Activated CD4-positive, alpha-beta T cell treated with anti-CD3 and anti-CD28 coated beads for 1 hour (primary cell): ENCODE data around the gene SPACDR.
A peak's percentile ranks its signal among the peaks of the same experiment; 100 is the strongest.

Experiments
- DNase-seq: peaks from one replicate; pipeline ENCODE4 v3.0.0-alpha.2; 2020

SPACDR gene

DNA sequence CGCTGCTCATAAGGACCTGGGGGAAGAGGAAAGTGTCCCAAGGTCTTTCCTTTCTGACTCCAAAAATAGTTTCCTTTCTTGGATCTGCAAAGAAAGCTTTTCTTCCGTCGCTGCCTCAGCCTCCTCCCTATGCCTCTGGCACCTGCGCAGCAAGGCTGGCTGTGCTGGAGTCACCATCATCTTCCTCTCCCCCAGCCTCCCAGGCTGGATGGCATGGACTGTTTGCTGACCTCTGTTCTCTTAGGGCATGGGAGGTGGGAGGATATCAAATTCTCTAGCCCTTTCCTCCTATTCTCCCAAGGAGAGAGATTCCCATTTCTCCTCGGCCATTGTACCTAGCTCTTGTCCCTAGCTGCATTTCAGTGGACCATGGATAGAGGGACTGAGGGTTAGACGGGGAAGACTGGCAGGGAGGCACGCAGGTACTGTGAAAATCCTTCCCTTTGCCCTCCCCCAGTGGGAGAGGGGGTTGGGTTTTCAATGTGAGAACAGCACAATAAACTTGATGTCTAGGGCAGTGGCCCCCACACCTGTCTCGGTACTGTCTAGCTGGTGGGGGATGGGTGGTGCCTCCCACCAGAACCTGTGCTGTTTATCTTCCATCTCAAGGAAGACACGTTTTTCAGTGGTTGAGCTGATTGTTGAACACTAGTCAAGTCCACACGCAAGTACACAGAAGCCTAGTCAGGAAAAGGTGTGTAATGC is 30.3 kb downstream of the SPACDR start:
- no peak for DNase-seq

DNA sequence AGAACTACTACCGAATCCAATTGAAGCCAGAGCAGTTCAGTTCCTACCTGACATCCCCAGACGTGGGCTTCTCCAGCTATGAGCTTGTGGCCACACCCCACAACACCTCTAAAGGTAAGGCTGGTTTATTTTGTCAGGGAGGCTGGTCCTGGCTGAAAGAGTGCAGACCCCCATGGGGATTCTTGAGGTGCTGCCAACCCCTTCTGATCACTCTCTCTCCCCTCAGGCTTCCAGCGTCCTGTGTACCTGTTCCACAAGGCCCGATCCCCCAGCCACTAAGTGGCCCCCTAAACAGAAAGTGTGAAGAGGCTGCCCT is 30.8 kb downstream of the SPACDR start:
- DNase-seq, result no peak

DNA sequence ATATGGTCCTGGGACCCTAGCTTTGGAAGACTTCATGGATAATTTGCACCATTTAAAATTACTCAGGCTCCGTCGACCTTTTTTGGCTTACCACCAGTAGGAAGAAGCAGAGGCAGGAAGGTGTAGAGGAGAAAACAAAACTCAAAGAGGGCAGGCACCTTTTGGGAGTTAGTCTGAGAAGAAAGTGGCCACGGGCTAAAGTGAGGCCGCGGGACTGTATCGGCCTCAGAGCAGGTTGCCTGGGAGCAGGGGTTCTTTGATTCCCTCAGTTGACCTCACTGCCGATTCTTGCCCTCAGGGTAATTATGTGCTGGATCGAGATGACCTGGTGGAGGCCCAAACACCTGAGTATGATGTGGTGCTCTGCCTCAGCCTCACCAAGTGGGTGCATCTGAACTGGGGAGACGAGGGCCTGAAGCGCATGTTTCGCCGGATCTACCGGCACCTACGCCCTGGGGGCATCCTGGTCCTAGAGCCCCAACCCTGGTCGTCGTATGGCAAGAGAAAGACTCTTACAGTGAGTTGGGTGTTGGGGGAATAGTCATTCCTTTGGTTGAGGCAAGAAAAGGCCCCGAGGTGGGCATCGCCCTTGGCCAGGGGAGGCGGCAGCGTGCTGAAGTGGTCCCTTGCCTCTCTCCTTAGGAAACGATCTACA is 31.3 kb downstream of the SPACDR start:
- no peak for DNase-seq

DNA sequence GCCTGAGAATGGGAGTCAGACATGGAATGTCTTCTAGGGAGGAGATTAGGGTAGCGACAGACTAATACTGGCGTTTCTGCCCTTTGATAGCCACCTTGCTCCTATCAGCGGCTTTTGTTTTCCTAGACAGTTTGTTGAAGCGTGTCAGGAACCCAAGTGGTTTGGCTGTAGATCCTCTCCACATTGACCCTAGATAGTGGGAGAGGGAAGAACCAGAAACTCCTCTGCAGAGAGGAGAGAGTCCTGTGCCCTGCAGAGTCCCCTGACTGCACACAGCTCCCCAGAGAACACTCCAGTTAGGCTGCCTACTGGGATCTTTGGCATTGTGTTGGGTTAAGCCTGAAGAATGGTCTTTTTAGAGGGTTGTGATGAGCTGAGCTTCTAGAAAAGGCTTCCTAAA is 32.0 kb downstream of the SPACDR start:
- no peak for DNase-seq

DNA sequence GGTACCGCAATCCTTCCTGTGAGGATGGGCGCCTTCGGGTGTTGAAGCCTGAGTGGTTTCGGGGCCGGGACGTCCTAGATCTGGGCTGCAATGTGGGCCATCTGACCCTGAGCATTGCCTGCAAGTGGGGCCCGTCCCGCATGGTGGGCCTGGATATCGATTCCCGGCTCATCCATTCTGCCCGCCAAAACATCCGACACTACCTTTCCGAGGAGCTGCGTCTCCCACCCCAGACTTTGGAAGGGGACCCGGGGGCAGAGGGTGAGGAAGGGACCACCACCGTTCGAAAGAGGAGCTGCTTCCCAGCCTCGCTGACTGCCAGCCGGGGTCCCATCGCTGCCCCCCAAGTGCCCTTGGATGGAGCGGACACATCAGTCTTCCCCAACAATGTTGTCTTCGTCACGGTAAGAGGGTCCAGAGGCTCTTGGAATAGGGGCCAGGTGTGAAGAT is 32.7 kb downstream of the SPACDR start:
- no peak for DNase-seq

DNA sequence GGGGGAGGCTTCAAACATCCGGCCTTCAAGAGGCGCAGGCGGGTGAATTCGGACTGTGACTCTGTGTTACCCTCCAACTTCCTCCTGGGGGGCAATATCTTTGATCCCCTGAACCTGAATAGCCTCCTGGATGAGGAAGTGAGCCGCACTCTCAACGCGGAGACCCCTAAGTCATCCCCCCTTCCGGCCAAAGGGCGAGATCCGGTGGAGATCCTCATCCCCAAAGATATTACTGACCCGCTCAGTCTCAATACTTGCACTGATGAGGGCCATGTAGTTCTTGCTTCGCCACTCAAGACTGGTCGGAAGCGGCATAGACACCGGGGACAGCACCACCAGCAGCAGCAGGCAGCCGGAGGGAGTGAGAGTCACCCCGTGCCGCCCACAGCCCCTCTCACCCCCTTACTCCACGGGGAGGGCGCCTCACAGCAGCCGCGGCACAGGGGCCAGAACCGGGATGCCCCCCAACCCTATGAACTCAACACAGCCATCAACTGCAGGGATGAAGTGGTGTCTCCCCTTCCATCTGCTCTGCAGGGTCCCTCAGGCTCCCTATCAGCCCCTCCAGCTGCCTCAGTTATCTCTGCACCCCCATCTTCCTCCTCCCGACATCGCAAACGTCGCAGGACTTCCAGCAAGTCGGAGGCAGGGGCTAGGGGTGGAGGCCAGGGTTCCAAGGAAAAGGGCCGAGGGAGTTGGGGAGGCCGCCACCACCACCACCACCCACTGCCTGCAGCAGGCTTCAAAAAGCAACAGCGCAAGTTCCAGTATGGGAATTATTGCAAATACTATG is 33.4 kb downstream of the SPACDR start:
- DNase-seq, result no peak

DNA sequence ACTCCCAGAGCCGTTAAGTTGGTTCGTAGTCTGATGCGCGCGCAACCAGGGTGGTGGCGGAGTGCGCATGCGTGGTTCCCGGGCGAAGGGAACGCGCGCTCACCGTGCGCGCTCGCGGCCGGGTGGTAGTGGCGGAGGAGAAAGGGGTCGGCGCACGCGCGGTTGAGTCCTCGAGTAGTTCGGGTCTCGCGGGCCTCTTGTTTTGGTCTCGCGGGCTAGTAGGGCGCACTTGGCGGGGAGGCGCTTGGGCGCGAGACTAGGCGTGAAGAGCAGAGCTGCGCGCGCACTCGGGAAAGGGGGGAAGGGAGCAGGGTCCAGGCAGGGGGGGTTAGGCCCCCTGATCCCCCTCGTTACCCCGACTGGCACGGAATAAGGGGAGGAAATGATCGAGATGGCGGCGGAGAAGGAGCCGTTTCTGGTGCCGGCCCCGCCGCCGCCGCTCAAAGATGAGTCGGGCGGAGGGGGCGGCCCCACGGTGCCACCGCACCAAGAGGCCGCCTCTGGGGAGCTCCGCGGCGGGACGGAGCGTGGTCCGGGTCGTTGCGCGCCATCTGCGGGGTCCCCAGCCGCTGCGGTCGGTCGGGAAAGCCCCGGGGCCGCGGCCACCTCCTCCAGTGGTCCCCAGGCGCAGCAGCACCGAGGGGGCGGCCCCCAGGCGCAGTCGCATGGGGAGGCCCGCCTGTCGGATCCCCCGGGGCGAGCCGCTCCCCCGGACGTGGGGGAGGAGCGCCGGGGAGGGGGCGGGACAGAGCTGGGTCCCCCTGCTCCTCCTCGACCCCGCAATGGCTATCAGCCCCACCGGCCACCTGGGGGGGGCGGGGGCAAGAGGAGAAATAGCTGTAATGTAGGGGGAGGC is 34.2 kb downstream of the SPACDR start, which contains the start of gene MEPCE:
TSS of gene MEPCE (plus strand) at position 195 of the 856 bp plus-strand sequence. CDS start at position 383, 188 bp downstream.
- peak; percentile 96 for DNase-seq

DNA sequence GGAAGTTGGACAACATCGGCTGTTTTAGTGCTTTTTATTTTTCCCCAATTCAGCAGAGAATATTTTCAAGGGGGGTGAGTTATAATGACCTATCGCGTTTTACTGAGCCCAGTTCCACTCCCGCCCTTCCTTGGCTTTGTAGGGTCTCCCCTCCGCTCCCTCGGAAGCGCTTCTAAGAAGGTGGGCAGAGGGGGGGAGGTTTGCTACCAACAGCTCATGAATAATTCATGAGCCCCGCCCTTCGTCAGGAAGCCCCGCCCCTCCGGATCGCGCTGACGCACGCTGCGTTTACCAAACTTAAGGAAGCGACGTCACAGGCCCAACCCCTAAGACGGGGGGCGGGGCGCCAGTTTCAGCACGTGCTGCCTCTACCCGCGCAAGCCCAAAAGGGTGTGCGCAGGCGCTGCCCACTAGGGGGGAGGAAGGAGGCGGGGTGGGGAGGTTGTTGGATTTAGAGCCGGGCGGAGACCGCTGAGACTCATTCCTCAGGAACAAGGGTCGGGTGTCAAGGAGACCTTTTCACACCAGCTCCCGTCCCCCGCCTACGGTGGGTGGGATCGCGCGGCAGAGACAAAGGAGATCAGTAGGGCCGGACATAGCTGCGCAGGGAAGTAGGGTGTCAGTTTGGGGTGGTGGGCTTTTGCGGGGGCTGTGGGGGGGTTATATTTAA is 35.0 kb downstream of the SPACDR start:
- DNase-seq, result peak; percentile 100

DNA sequence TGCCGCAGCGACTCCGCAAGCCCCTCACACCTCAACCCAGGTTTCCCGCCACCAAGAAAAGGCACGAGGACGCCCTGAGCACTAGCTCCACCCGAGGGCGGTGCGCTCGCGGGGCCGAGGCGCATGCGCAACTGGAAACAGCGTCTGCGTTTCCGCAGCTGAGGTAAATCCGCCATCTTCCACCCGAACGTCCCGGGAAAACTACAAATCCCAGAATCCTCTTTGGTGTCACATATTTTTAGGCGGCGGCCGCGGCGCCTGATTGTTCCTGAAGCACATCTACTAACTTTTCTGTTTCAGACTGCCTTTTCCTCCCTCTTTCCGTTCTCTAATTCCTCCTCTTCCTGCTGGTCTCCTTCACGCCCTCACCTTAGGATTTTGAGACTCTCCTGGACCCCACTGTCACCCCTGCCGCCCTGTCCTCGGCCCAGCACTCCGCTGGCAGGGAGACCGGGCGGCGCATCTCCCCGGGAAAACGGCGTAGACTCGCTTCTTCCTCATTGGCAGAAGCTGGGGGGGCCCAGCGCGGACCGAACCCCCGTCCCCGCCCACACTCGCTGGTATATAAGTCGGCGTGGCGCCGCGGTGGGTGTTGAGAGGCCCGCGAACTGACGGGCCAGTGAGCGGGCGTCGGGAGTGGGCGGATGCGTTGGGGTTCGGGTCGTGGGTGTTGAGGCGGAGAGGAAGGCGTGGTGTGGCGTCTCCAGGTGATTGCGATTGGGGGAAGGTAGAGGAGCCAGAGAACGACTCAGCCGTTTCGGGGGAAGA is 35.7 kb downstream of the SPACDR start, which contains the start of gene ZCWPW1:
TSS of gene ZCWPW1 (minus strand) at position 505 of the 768 bp plus-strand sequence. CDS start 8,054 bp downstream, outside the sequence.
- peak; percentile 98 for DNase-seq

DNA sequence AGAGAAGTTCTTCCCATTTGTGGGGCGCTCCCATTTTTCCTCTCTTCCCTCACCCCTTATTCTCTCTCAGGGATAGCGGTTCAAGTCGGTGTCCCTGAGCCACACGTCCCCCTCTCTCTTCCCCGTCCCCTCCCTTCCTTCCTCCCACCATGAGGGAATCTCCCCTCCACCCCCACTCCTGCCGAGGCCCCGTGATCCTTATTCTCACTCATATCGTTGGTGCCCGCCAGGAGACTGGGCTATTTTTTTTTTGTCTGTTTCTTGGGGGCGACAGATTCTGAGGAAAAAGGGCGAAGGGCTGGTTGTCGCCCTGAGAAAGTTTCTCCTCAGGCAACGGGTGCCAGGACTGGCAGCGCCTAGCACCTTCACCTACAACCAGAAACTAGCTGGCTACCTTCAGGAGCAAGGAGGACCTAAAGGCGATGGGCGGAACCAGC is 36.3 kb downstream of the SPACDR start:
- DNase-seq, result no peak

DNA sequence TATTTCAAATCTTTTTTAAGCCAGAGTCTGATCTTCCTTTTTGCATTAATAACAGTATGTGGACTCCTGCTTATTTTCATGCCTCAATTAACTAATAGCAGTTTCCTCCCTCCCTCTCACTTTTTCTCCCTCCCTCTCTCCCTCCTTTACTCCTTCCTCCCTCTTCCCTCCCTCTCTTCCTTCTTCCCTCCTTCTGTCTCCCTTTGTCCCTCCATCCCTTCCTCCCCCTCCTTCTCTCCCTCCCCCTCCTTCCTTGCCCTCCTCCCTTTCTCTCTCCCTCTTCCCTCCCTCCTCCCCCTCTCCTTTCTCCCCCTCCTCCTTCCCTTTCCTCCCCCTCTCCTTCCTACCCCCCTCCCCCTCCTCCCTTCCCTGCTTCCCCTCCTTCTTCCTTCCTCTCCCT is 37.5 kb downstream of the SPACDR start:
- no peak for DNase-seq

DNA sequence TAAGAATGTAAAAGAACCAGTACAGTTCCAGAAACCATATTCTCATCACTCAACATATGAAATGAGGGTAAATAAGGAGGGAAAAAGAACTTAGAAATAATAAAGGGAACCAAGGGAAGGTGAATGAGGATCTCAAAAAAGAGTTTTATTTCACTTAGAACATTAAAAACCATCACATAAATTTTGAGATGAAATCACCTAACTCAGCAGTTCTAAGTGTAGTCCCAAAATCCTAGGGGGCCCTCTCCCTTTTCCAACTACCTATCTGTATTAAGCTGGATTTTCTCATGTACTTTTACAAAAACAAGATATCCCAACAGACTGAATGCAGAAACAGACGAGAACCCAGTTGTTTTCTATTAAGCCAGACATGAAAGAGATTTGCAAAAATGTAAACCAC is 38.7 kb downstream of the SPACDR start:
- no peak for DNase-seq

DNA sequence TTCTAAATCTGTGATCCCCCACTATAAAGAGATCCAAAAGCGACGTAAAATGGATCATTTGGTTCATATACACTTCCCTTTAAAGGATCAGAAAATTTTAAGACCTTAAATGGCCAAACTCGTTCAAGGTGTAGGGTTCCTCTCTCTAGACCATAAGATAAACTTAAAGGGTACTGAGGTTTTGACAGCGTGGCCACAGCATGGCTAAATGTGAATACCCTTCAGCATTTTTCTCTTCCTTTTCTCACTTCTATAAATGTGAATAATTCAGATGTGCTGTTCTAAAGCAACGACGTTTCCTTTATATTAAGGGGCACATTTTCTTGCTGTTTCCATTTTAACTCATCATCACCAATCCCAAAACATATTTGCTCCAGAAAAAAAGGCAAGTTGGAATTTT is 40.7 kb downstream of the SPACDR start:
- no peak for DNase-seq

DNA sequence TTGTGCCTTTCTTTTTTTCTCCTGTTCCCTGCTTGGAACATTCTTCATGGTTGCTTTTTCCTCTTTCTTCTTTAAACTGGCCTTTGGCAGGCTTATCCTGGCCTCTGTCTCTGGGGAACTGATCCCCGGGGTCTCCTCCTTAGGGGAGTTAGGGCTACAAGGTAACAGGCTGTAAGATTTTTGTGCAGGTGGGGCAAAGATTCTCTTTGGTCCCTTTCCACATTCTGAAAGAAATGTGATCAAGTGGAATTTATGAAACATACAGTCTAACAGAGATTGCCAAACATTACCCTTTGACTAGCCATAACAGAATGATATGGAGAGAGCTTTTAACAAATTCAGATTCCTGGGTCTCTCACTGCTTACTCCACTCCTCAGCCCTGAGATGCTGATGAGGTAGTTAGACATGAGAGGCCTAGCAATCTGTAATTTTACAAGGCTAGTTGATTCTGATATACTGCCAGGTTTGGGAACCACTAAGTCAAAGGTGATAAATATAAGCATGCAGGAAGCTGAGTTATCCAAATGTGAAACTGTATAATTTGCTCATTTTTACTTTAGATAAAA is 44.3 kb downstream of the SPACDR start:
- DNase-seq, result no peak

DNA sequence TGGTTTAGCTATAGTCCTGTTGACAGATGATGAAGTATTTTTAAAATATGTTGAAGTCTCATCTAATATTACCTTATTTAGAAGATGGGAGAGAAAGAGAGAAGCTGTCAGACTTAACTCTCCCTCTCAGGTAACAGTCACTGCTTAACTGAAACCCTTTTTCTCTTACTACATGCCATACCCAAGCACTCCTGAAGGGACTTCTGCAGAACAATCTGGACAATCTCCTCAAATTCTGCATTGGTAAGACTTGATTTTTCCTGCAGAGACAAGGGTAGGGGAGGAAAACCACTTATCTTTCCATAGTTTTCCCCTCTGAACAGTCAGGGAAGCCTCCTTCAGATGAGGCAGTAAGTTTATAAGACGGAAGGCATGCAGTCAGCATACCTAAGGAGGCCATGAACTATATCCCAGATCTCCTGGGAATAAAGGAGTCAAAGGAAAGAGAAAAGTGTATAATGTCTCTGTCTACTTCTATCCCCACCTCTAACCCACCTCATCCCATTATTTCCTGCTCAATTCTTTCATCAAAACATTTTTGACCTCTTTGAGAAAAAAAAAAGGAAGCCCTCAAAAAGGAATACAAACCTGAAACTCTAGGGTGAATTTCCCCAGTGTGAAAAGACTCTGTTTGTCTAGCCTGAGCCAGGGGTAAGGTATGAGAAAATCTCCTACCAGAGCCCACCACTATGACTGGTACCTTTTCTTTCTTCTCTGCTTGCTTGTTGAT is 45.0 kb downstream of the SPACDR start:
- DNase-seq, result no peak

DNA sequence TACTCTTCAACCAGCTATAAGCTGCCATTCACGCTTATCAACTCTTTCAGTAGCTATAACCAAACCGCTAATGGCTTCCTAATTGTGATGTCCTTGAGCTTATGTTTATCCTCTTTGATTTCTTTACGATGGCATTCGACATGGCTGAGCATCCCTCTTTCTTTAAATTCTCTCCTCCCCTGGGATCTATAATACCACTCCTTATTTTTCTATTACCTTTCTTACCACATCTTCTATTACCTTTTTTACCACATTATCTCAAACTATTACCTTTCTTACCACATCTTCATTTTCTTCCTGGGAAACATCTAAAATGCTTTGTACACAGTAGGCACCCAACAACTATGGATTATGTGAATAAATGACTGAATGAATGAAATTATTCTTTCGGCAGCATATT is 48.6 kb downstream of the SPACDR start:
- DNase-seq, result no peak

DNA sequence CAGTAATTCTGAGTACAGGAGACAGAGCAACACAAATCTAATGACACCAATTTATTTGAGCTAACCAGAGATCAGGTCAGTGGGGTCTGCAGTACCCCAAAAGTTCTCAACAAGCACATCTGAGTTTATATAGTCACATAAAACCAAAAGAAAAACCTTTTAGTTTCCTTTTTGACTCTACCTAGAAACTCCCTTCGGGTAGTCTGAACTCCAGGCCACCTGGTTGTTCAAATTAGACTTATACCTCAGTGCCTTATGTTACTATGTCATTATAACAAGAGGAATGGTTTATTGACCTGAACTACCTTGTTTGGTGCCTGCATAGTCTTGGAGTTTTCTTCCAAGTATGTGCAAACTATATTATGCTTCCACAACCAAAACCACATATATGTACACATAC is 50.2 kb downstream of the SPACDR start:
- no peak for DNase-seq

DNA sequence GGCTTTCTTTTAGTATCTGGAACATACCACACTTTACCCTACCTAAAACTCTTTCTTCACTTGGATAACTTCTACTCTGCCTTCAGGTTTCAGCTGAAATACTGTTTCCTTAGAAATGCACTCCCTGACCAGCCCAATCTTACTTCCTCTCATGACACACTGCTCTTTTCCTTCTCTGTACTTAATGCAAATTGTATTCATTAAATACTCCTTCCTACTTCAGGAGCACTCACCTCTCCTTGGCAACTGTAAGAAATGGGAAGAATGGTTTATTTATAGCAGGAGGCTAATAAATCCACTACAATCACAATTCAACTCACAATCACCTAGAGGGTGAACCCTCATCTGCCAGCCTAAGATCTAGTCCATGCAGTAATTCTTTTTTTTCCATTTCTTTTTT is 50.7 kb downstream of the SPACDR start:
- DNase-seq, result no peak

DNA sequence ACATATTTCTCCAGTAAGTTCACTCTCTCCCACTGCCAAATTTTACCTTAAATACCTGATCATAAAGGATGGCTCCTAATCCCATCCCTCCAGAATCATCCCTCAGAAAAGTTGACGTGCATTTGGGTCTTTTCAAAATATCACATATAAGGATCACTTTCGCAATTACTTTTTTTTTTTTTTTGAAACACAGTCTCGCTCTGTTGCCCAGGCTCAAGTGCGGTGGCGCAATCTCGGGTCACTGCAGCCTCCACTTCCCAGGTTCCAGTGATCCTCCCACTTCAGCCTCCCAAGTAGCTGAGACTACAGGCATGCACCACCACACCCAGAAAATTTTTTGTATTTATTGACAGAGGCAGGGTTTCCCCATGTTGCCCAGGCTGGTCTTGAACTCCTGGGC is 53.0 kb downstream of the SPACDR start:
- no peak for DNase-seq
